ENCODE results near the gene FAM174B. TPM values are rescaled to one million over a fixed set of nuclear protein-coding genes. Genes with fewer than 3 reads are reported as not detected.

FAM174B gene
- total RNA-seq, 1 experiment from 2014 or later, result 0.05 TPM

GRCh38 chr15:92629975-92630626 is 25.5 kb downstream of the FAM174B start:
- Histone ChIP-seq H3K4me3 (no peak overlapping the region), H3K9me3 (replicated peaks) (no peaks in the 10 kb centered on the region), H3K36me3 (no peaks in the 10 kb centered on the region), H3K27ac (no peak overlapping the region), H3K27me3 (replicated peaks) (no peaks in the 10 kb centered on the region), H3K4me1 (replicated peaks) (no peaks in the 10 kb centered on the region)
- DNase-seq (ENCODE audit: low read depth in 1 of 2, low spot score in 2 of 2), result no peak

GRCh38 chr15:92629276-92629974 is 26.1 kb downstream of the FAM174B start:
- Histone ChIP-seq H3K4me1 (replicated peaks) (no peaks in the 10 kb centered on the region), H3K9me3 (replicated peaks) (no peaks in the 10 kb centered on the region)

GRCh38 chr15:92627014-92627413 is 28.6 kb downstream of the FAM174B start:
- Histone ChIP-seq H3K4me3 (no peak overlapping the region), H3K9me3 (replicated peaks) (no peaks in the 10 kb centered on the region), H3K36me3 (no peaks in the 10 kb centered on the region), H3K27me3 (replicated peaks) (no peaks in the 10 kb centered on the region), H3K27ac (no peak overlapping the region), H3K4me1 (replicated peaks) (no peaks in the 10 kb centered on the region)
- no peak for DNase-seq (ENCODE audit: low read depth in 1 of 2, low spot score in 2 of 2)

More at GRCh38 chr15:92629276-92629974, 26.1 kb downstream of the FAM174B start:
- no peaks in the 10 kb centered on the region for H3K27me3 ChIP-seq (replicated peaks)
- no peak overlapping the region for H3K4me3 ChIP-seq
- no peak overlapping the region for H3K27ac ChIP-seq
- no peak for DNase-seq (ENCODE audit: low read depth in 1 of 2, low spot score in 2 of 2)
- no peaks in the 10 kb centered on the region for H3K36me3 ChIP-seq

GRCh38 chr15:92625251-92625980 is 30.2 kb downstream of the FAM174B start:
- no peaks in the 10 kb centered on the region for H3K9me3 ChIP-seq (replicated peaks)

GRCh38 chr15:92624401-92624991 is 31.1 kb downstream of the FAM174B start:
- Histone ChIP-seq H3K9me3 (replicated peaks) (no peaks in the 10 kb centered on the region), H3K36me3 (no peaks in the 10 kb centered on the region), H3K4me1 (replicated peaks) (no peaks in the 10 kb centered on the region), H3K27ac (no peak overlapping the region), H3K4me3 (no peak overlapping the region), H3K27me3 (replicated peaks) (no peaks in the 10 kb centered on the region)
- no peak for DNase-seq (ENCODE audit: low read depth in 1 of 2, low spot score in 2 of 2)

More at GRCh38 chr15:92625251-92625980, 30.2 kb downstream of the FAM174B start:
- H3K27ac ChIP-seq, result no peak overlapping the region
- H3K27me3 ChIP-seq (replicated peaks), result no peaks in the 10 kb centered on the region
- DNase-seq (ENCODE audit: low read depth in 1 of 2, low spot score in 2 of 2), result no peak
- no peaks in the 10 kb centered on the region for H3K4me1 ChIP-seq (replicated peaks)
- H3K36me3 ChIP-seq, result no peaks in the 10 kb centered on the region
- H3K4me3 ChIP-seq, result no peak overlapping the region

- Histone ChIP-seq H3K36me3 (no peaks in the 10 kb centered on the region), H3K27ac (no peak overlapping the region), H3K4me3 (no peak overlapping the region), H3K9me3 (replicated peaks) (no peaks in the 10 kb centered on the region), H3K27me3 (replicated peaks) (no peaks in the 10 kb centered on the region), H3K4me1 (replicated peaks) (no peaks in the 10 kb centered on the region)
- DNase-seq (ENCODE audit: low read depth in 1 of 2, low spot score in 2 of 2), result no peak
Measured at GRCh38 chr15:92623435-92623834, 32.1 kb downstream of the FAM174B start.

- Histone ChIP-seq H3K9me3 (replicated peaks) (no peaks in the 10 kb centered on the region), H3K27me3 (replicated peaks) (no peaks in the 10 kb centered on the region), H3K4me1 (replicated peaks) (no peaks in the 10 kb centered on the region), H3K27ac (no peak overlapping the region), H3K4me3 (no peak overlapping the region), H3K36me3 (no peaks in the 10 kb centered on the region)
- DNase-seq (ENCODE audit: low read depth in 1 of 2, low spot score in 2 of 2), result no peak
Measured at GRCh38 chr15:92621972-92622533, 33.5 kb downstream of the FAM174B start.

- DNase-seq (ENCODE audit: low read depth in 1 of 2, low spot score in 2 of 2), result no peak
Measured at GRCh38 chr15:92620991-92621390, 34.6 kb downstream of the FAM174B start.

GRCh38 chr15:92619145-92620101 is 36.2 kb downstream of the FAM174B start:
- no peak for DNase-seq (ENCODE audit: low read depth in 1 of 2, low spot score in 2 of 2)
- no peaks in the 10 kb centered on the region for H3K27me3 ChIP-seq (replicated peaks)
- no peaks in the 10 kb centered on the region for H3K4me1 ChIP-seq (replicated peaks)
- no peak overlapping the region for H3K27ac ChIP-seq
- H3K4me3 ChIP-seq, result no peak overlapping the region
- no peaks in the 10 kb centered on the region for H3K9me3 ChIP-seq (replicated peaks)
- no peaks in the 10 kb centered on the region for H3K36me3 ChIP-seq

More at GRCh38 chr15:92620991-92621390, 34.6 kb downstream of the FAM174B start:
- Histone ChIP-seq H3K9me3 (replicated peaks) (no peaks in the 10 kb centered on the region), H3K4me3 (no peak overlapping the region), H3K36me3 (no peaks in the 10 kb centered on the region), H3K4me1 (replicated peaks) (no peaks in the 10 kb centered on the region), H3K27ac (no peak overlapping the region), H3K27me3 (replicated peaks) (no peaks in the 10 kb centered on the region)

GRCh38 chr15:92617549-92618520 is 37.7 kb downstream of the FAM174B start:
- H3K36me3 ChIP-seq, result no peaks in the 10 kb centered on the region
- DNase-seq (ENCODE audit: low read depth in 1 of 2, low spot score in 2 of 2), result no peak
- H3K4me3 ChIP-seq, result no peak overlapping the region
- no peak overlapping the region for H3K27ac ChIP-seq
- no peaks in the 10 kb centered on the region for H3K9me3 ChIP-seq (replicated peaks)
- H3K4me1 ChIP-seq (replicated peaks), result no peaks in the 10 kb centered on the region
- no peaks in the 10 kb centered on the region; the same call in 1 of the 2 replicates for H3K27me3 ChIP-seq (replicated peaks)

- no peak overlapping the region for H3K27ac ChIP-seq
- DNase-seq (ENCODE audit: low read depth in 1 of 2, low spot score in 2 of 2), result no peak
Measured at GRCh38 chr15:92616621-92617548, 38.7 kb downstream of the FAM174B start.

More at GRCh38 chr15:92616621-92617548, 38.7 kb downstream of the FAM174B start:
- Histone ChIP-seq H3K9me3 (replicated peaks) (no peaks in the 10 kb centered on the region), H3K27me3 (replicated peaks) (no peaks in the 10 kb centered on the region; the same call in 1 of the 2 replicates), H3K36me3 (no peaks in the 10 kb centered on the region), H3K4me3 (no peak overlapping the region), H3K4me1 (replicated peaks) (no peaks in the 10 kb centered on the region)

All from SJSA1 (cell line).